Activated B cell treated with CpG ODN at 0.5 μM for 24 hours (primary cell): ENCODE data around the gene TNFRSF25. TPM values are rescaled to one million over a fixed set of nuclear protein-coding genes. Genes with fewer than 3 reads are reported as not detected.

Experiments used
- ATAC-seq: fragments of 200-7000 bp; cut with Tn5 transposase; one replicate; pipeline ENCODE4 v1.10.0; 2021; ENCODE audit warnings: low read depth, mild to moderate bottlenecking, moderate library complexity
- CTCF ChIA-PET: fragments of 350-600 bp; sonication (Branson Sonifier 250); formaldehyde crosslinking; loops from one replicate; lab custom pipeline; 2021; ENCODE audit warnings: antibody characterized with exemption; lab: Charles Lee
- POLR2A ChIA-PET: fragments of 350-600 bp; sonication (Branson Sonifier 250); formaldehyde crosslinking; loops from one replicate; lab custom pipeline; 2021; ENCODE audit warnings: antibody characterized with exemption; lab: Charles Lee
- DNase-seq: peaks from one replicate; pipeline ENCODE4 v3.0.0; 2022
- H3K27ac Mint-ChIP-seq: one replicate; pipeline ENCODE4 v1.8.0; 2020; ENCODE audit warnings: mixed read lengths
- H3K27me3 Mint-ChIP-seq: one replicate; pipeline ENCODE4 v1.8.0; 2021; ENCODE audit warnings: mixed read lengths
- H3K36me3 Mint-ChIP-seq: one replicate; pipeline ENCODE4 v1.8.0; 2021; ENCODE audit warnings: low read depth, mixed read lengths
- H3K4me1 Mint-ChIP-seq: one replicate; pipeline ENCODE4 v1.8.0; 2021; ENCODE audit warnings: mixed read lengths
- H3K4me3 Mint-ChIP-seq: one replicate; pipeline ENCODE4 v1.8.0; 2020; ENCODE audit warnings: mild to moderate bottlenecking, mixed read lengths
- H3K9me3 Mint-ChIP-seq: one replicate; pipeline ENCODE4 v1.8.0; 2020; ENCODE audit warnings: mixed read lengths
- intact Hi-C: fragments of 100-400 bp; cut with micrococcal nuclease; formaldehyde crosslinking; loops from one replicate; pipeline ENCODE4 v1.15.1; 2024
- total RNA-seq: library from RNA; stranded (reverse); gene quantifications from 2 replicates; pipeline ENCODE4 v1.2.3, GENCODE V29; 2022
- TF ChIP-seq, protein P1 (sequence below): fragments of 200-600 bp; IDR thresholded peaks from one replicate; pipeline ENCODE4 v1.8.0; 2022; ENCODE audit warnings: antibody characterized with exemption, mild to moderate bottlenecking

The TNFRSF25 gene
- total RNA-seq, 1 donor from 2014 or later, result 2.8 TPM

DNA sequence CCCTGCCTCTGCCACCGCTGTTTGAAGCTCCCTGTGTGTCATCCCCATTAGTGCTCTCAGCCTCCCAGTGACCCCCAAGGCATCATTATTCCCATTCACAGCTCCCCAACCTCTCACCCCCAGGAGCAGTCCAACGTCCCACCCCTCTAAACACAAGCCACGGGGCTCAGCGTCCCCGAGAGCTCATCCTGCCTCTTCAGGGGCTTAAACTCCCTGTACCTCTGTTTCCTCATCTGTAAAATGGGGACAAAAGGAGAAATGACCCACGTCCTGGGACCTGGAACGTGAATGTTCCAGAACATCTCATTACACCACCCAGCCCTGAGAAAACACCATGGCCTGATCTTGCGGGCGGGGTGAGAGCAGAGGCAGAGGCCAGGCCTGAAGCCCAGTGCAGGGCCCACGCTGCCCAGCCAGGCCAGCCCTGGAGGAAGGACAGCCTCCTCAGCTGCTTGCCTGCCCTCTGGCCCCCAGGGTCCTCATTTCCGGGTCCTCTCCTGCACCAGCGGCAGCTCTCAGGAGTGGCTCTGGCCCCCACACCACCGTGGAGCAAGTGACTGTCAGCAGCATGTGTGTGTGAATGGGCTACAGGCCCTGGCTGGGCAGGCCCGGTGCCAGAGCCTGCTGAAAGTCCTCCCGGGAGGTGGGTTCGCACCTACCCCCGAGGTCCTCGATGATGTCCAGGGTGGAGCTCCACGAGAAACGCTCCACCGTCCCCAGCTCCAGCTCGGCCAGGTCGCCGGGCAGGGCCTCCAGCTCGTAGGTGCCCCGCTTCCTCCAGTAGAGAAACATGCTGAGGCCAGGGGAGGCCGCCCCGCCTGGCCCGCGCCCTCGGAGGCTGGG lies 39.6 kb upstream of the TNFRSF25 start:
- no peak overlapping the region for H3K4me3 Mint-ChIP-seq
- CTCF ChIA-PET, result interaction anchor here (0.6 kb wide), 1 partner anchor 15 kb away, joined by 3 read pairs; no protein-coding TSS in a partner anchor
- TF ChIP-seq, protein P1, sequence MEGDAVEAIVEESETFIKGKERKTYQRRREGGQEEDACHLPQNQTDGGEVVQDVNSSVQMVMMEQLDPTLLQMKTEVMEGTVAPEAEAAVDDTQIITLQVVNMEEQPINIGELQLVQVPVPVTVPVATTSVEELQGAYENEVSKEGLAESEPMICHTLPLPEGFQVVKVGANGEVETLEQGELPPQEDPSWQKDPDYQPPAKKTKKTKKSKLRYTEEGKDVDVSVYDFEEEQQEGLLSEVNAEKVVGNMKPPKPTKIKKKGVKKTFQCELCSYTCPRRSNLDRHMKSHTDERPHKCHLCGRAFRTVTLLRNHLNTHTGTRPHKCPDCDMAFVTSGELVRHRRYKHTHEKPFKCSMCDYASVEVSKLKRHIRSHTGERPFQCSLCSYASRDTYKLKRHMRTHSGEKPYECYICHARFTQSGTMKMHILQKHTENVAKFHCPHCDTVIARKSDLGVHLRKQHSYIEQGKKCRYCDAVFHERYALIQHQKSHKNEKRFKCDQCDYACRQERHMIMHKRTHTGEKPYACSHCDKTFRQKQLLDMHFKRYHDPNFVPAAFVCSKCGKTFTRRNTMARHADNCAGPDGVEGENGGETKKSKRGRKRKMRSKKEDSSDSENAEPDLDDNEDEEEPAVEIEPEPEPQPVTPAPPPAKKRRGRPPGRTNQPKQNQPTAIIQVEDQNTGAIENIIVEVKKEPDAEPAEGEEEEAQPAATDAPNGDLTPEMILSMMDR, result no peak
- DNase-seq (no peak), ATAC-seq (no peak)
- peaks cover 3% of the 10 kb centered on the region for H3K4me1 Mint-ChIP-seq
- H3K27me3 Mint-ChIP-seq, result peaks cover 14% of the 10 kb centered on the region
- intact Hi-C loops, result no loop called here
- no peaks in the 10 kb centered on the region for H3K36me3 Mint-ChIP-seq
- no peak overlapping the region for H3K27ac Mint-ChIP-seq
- H3K9me3 Mint-ChIP-seq, result no peaks in the 10 kb centered on the region
- POLR2A ChIA-PET, result no interaction called here

DNA sequence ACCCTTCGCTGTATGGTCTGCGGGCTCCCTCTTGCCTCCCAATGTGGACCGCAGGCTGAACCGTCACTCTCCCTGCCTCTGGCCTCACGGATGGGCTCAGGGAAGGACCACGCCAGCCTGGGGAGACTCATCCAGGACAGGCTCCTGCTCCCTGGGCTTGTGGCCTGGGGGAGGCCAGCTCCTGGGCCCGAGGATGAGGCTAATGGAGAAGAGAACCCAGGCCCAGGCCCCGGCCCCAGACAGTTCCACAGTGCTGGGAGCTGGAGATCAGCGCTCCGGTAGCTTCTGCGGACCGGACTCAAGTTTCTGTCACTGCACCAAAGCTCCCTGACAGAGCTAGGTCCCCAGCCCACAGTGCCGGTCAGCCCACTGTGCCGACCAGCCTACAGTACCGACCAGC lies 38.9 kb upstream of the TNFRSF25 start:
- no peak overlapping the region for H3K27ac Mint-ChIP-seq
- POLR2A ChIA-PET, result no interaction called here
- CTCF ChIA-PET, result no interaction called here
- TF ChIP-seq, protein P1, result no peak
- H3K36me3 Mint-ChIP-seq, result no peaks in the 10 kb centered on the region
- peaks cover 3% of the 10 kb centered on the region for H3K4me1 Mint-ChIP-seq
- intact Hi-C loops, result no loop called here
- ATAC-seq, result no peak
- DNase-seq, result no peak
- peaks cover 14% of the 10 kb centered on the region for H3K27me3 Mint-ChIP-seq
- no peaks in the 10 kb centered on the region for H3K9me3 Mint-ChIP-seq
- H3K4me3 Mint-ChIP-seq, result no peak overlapping the region

DNA sequence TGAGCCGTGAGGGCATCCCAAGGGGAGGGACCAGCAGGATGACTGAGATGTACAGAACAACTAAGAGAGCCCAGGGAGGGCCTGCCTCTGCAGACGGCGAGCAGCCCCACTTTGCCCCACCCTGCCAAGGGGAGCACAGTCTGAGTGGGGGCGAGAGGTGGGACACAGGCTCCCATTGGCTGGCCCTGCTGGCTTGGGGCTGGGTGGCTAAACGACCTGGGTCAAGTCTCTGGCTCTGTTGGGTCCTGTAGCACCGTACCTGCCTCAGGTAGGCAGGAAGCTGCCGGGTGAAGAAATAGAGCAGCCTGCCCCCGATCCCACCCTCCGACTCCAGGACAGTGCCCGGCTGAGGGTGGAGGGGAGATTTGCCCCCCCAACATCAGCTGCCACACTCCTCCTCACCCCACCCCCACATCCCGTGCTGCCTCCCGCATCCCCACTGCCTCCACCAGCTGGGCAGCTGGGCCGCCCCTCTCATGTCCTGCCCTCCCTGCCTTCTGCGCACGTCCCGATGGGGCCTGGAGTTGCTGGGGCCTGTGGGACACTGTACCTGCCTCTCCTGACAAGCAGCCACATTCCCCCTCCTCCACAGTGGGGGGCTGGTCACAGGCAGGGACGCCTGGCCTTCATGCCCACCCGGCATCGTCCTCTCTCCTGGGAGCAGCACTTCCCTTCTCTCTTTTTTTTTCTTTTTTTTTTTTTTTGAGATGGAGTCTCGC lies 38.1 kb upstream of the TNFRSF25 start:
- H3K4me1 Mint-ChIP-seq, result peaks cover under 1% of the 10 kb centered on the region
- no peaks in the 10 kb centered on the region for H3K9me3 Mint-ChIP-seq
- TF ChIP-seq, protein P1, result no peak
- intact Hi-C loops, result no loop called here
- no peaks in the 10 kb centered on the region for H3K36me3 Mint-ChIP-seq
- ATAC-seq, result no peak
- peaks cover 18% of the 10 kb centered on the region for H3K27me3 Mint-ChIP-seq
- no peak for DNase-seq
- CTCF ChIA-PET, result no interaction called here
- H3K4me3 Mint-ChIP-seq, result no peak overlapping the region
- no peak overlapping the region for H3K27ac Mint-ChIP-seq
- POLR2A ChIA-PET, result no interaction called here

DNA sequence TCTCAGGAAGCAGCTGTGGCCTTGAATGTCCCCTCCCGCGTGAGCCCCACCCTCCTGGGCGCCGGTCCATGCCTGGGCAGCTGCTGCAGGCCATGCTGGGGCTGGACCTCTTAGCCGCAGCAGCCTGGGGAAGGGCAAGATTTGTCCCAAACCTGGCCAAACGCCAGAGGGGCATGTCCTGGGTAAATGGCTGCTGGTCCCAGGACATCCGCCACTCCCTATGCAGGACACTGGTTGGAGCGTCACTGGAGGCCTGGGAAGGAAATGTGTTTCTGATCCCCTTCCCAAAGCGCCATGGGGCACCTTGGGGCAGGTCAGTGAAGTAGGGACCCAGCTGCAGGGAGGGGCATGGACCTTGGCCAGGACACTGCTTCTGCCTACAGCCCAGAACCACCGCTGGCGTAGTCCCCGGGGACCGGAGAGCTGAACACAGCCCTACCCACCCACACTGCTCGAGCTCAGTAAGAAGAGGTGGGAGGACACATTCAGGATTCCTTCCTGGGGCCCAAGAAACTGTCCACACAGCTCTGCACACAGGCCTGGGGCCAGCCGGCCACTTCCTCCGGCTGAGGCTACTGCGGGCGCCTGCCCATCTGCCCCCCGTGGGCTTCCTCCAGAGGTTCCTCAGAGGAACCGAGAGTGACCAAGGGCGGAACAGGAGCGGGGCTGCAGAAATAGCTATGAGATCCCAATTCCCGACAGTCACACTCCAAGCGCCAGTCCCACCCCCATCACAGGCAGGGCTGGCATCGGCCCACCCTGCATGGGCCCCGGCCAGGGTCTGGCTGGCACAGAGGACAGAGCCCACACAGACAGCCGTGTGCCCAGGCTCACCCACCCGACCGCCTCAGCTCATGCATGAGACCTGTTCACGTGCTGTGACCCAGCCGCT lies 36.3 kb upstream of the TNFRSF25 start:
- Mint-ChIP-seq H3K27me3 (peaks cover 27% of the 10 kb centered on the region), H3K9me3 (no peaks in the 10 kb centered on the region), H3K27ac (no peak overlapping the region), H3K36me3 (no peaks in the 10 kb centered on the region), H3K4me1 (peaks cover 6% of the 10 kb centered on the region), H3K4me3 (no peak overlapping the region)
- POLR2A ChIA-PET, result no interaction called here
- TF ChIP-seq, protein P1, result no peak
- no peak for ATAC-seq
- CTCF ChIA-PET, result no interaction called here
- intact Hi-C loops, result no loop called here
- DNase-seq, result no peak
